HUES48 (cell line): ENCODE results near the gene LCE2C.
"Not testable (repeated sequence)": the region's sequence is repeated elsewhere in the genome, so short reads cannot be mapped to it uniquely, and the experiment has no call there.

Experiments
- H3K27ac ChIP-seq: one replicate; pipeline ENCODE4 v1.7.0; 2013; ENCODE audit warnings: low read depth, low read length, inconsistent platforms
- H3K27me3 ChIP-seq: 2 replicates; pipeline ENCODE4 v1.6.1; 2013; ENCODE audit warnings: mild to moderate bottlenecking, low read length; ENCODE audit not compliant: control insufficient read depth, insufficient read depth
- H3K36me3 ChIP-seq: 2 replicates; pipeline ENCODE4 v1.6.1; 2013; ENCODE audit warnings: low read length; ENCODE audit not compliant: control insufficient read depth, insufficient read depth
- H3K4me1 ChIP-seq: 2 replicates; pipeline ENCODE4 v1.6.1; 2013; ENCODE audit warnings: mild to moderate bottlenecking, low read length; ENCODE audit not compliant: control insufficient read depth, insufficient read depth
- H3K4me3 ChIP-seq: 2 replicates; pipeline ENCODE4 v1.5.1; 2013; ENCODE audit warnings: mild to moderate bottlenecking, low read depth, low read length
- H3K9ac ChIP-seq: 2 replicates; pipeline ENCODE4 v1.6.1; 2013; ENCODE audit warnings: mild to moderate bottlenecking, low read depth, low read length, moderate library complexity
- H3K9me3 ChIP-seq: 2 replicates; pipeline ENCODE4 v1.6.1; 2013; ENCODE audit warnings: low read length; ENCODE audit not compliant: control insufficient read depth, insufficient read depth

The LCE2C gene

GRCh38 chr1:152666171-152666570 is 8.9 kb upstream of the LCE2C start:
- H3K27ac ChIP-seq, H3K4me1 ChIP-seq, H3K36me3 ChIP-seq, H3K27me3 ChIP-seq, H3K4me3 ChIP-seq, H3K9ac ChIP-seq: not testable (repeated sequence)
- H3K9me3 ChIP-seq, result peaks cover 92% of the 10 kb centered on the region

GRCh38 chr1:152667648-152668047 is 7.4 kb upstream of the LCE2C start:
- H3K9ac ChIP-seq, result no peak overlapping the region
- no peaks in the 10 kb centered on the region for H3K36me3 ChIP-seq
- H3K4me3 ChIP-seq, result no peak overlapping the region
- H3K9me3 ChIP-seq, result peaks cover 89% of the 10 kb centered on the region
- H3K4me1 ChIP-seq, result no peaks in the 10 kb centered on the region
- no peaks in the 10 kb centered on the region for H3K27me3 ChIP-seq
- H3K27ac ChIP-seq, result no peak overlapping the region

GRCh38 chr1:152673016-152673415 is 2.1 kb upstream of the LCE2C start:
- H3K4me1 ChIP-seq, result no peaks in the 10 kb centered on the region
- peaks cover 83% of the 10 kb centered on the region for H3K9me3 ChIP-seq
- no peaks in the 10 kb centered on the region for H3K27me3 ChIP-seq
- H3K36me3 ChIP-seq, result no peaks in the 10 kb centered on the region
- no peak overlapping the region for H3K27ac ChIP-seq
- no peak overlapping the region for H3K4me3 ChIP-seq
- no peak overlapping the region for H3K9ac ChIP-seq

- H3K27me3 ChIP-seq, result no peaks in the 10 kb centered on the region
- no peaks in the 10 kb centered on the region for H3K4me1 ChIP-seq
- no peak overlapping the region for H3K27ac ChIP-seq
- no peak overlapping the region for H3K4me3 ChIP-seq
- H3K36me3 ChIP-seq, result no peaks in the 10 kb centered on the region
- H3K9me3 ChIP-seq, result peaks cover 81% of the 10 kb centered on the region
- no peak overlapping the region for H3K9ac ChIP-seq
Observed at GRCh38 chr1:152679459-152679858, 4.4 kb downstream of the LCE2C start.

GRCh38 chr1:152681616-152682015 is 6.5 kb downstream of the LCE2C start:
- no peak overlapping the region for H3K4me3 ChIP-seq
- H3K27me3 ChIP-seq, result no peaks in the 10 kb centered on the region
- H3K9me3 ChIP-seq, result peaks cover 82% of the 10 kb centered on the region
- H3K36me3 ChIP-seq, result no peaks in the 10 kb centered on the region
- no peak overlapping the region for H3K9ac ChIP-seq
- no peak overlapping the region for H3K27ac ChIP-seq
- H3K4me1 ChIP-seq, result no peaks in the 10 kb centered on the region

- no peak overlapping the region for H3K9ac ChIP-seq
- H3K4me1 ChIP-seq, result no peaks in the 10 kb centered on the region
- H3K9me3 ChIP-seq, result peaks cover 79% of the 10 kb centered on the region
- no peak overlapping the region for H3K27ac ChIP-seq
- H3K36me3 ChIP-seq, result no peaks in the 10 kb centered on the region
- no peak overlapping the region for H3K4me3 ChIP-seq
- H3K27me3 ChIP-seq, result no peaks in the 10 kb centered on the region
Observed at GRCh38 chr1:152683846-152684245, 8.8 kb downstream of the LCE2C start.

GRCh38 chr1:152685823-152686222 is 10.7 kb downstream of the LCE2C start, which contains the start of gene LCE2B:
TSS of gene LCE2B (plus strand) at chr1:152686123. CDS start at chr1:152686844, 721 bp downstream.
- peaks cover 69% of the 10 kb centered on the region for H3K9me3 ChIP-seq
- H3K36me3 ChIP-seq, H3K4me1 ChIP-seq, H3K4me3 ChIP-seq, H3K27ac ChIP-seq, H3K27me3 ChIP-seq, H3K9ac ChIP-seq: not testable (repeated sequence)

GRCh38 chr1:152697701-152698600 is 22.9 kb downstream of the LCE2C start, which contains the start of gene LCE2A:
TSS of gene LCE2A (plus strand) at chr1:152698345. CDS start at chr1:152698902, 557 bp downstream.
- Histone ChIP-seq H3K9me3 (peaks cover 73% of the 10 kb centered on the region), H3K4me1 (no peaks in the 10 kb centered on the region), H3K9ac (no peak within 1 kb of the TSS), H3K27ac (no peak within 1 kb of the TSS), H3K27me3 (no peaks in the 10 kb centered on the region), H3K4me3 (no peak within 1 kb of the TSS; the same call in 1 of the 2 replicates), H3K36me3 (no peaks in the 10 kb centered on the region)

GRCh38 chr1:152699746-152700145 is 24.7 kb downstream of the LCE2C start:
- Histone ChIP-seq H3K9me3 (peaks cover 89% of the 10 kb centered on the region), H3K4me1 (no peaks in the 10 kb centered on the region), H3K27me3 (no peaks in the 10 kb centered on the region), H3K4me3 (no peak overlapping the region), H3K27ac (no peak overlapping the region), H3K9ac (no peak overlapping the region), H3K36me3 (no peaks in the 10 kb centered on the region)

GRCh38 chr1:152707860-152708259 is 32.8 kb downstream of the LCE2C start, which contains the start of gene LCE4A:
TSS of gene LCE4A (plus strand) at chr1:152708160. CDS start at chr1:152709076, 916 bp downstream.
- H3K36me3 ChIP-seq, result no peaks in the 10 kb centered on the region
- no peak within 1 kb of the TSS for H3K9ac ChIP-seq
- no peak within 1 kb of the TSS for H3K27ac ChIP-seq
- no peaks in the 10 kb centered on the region for H3K27me3 ChIP-seq
- peaks cover 95% of the 10 kb centered on the region for H3K9me3 ChIP-seq
- no peaks in the 10 kb centered on the region for H3K4me1 ChIP-seq
- no peak within 1 kb of the TSS for H3K4me3 ChIP-seq

- Histone ChIP-seq H3K27me3 (no peaks in the 10 kb centered on the region), H3K4me3 (no peak overlapping the region), H3K27ac (no peak overlapping the region), H3K9me3 (peaks cover 98% of the 10 kb centered on the region), H3K9ac (no peak overlapping the region), H3K4me1 (no peaks in the 10 kb centered on the region), H3K36me3 (no peaks in the 10 kb centered on the region)
Observed at GRCh38 chr1:152718238-152718637, 43.2 kb downstream of the LCE2C start.
